Liver (tissue), 3 donors: ENCODE data around the gene BTF3L4.

ENCODE experiments used
- CTCF ChIP-seq: fragments of 150-350 bp; IDR thresholded peaks from 2 replicates; pipeline ENCODE4 v1.5.1; 2017; ENCODE audit warnings: improper control_type of control experiment, low read depth, low read length; ENCODE audit not compliant: missing input control
- EGR1 ChIP-seq, 2 donors: IDR thresholded peaks; 2 replicates each; pipeline ENCODE4 v1.6.1; 2016 to 2018; ENCODE audit warnings: antibody characterized with exemption in 2 of 2, low read depth in 2 of 2
- GABPA ChIP-seq, 2 donors: IDR thresholded peaks in 1 of 2; conservative IDR thresholded peaks in 1 of 2; 2 replicates each; pipeline ENCODE4 v1.6.1; 2016; ENCODE audit warnings: antibody characterized with exemption in 2 of 2, mild to moderate bottlenecking in 1 of 2, moderate library complexity in 1 of 2
- HNF4G ChIP-seq: IDR thresholded peaks from 2 replicates; pipeline ENCODE4 v1.6.1; 2016; ENCODE audit warnings: antibody characterized with exemption
- JUND ChIP-seq, 2 donors: IDR thresholded peaks; 2 replicates each; pipeline ENCODE4 v1.6.1; 2016; ENCODE audit warnings: antibody characterized with exemption in 2 of 2
- RAD21 ChIP-seq, 2 donors: IDR thresholded peaks; 2 replicates each; pipeline ENCODE4 v1.6.1; 2016; ENCODE audit warnings: antibody characterized with exemption in 2 of 2, mild to moderate bottlenecking in 2 of 2
- SP1 ChIP-seq: IDR thresholded peaks from 2 replicates; pipeline ENCODE4 v1.6.1; 2018; ENCODE audit warnings: antibody characterized with exemption, mild to moderate bottlenecking
- TAF1 ChIP-seq: conservative IDR thresholded peaks from 2 replicates; pipeline ENCODE4 v1.6.1; 2016; ENCODE audit warnings: antibody characterized with exemption, mild to moderate bottlenecking
- YY1 ChIP-seq: IDR thresholded peaks from 2 replicates; pipeline ENCODE4 v1.6.1; 2016; ENCODE audit warnings: antibody characterized with exemption, mild to moderate bottlenecking
- TF ChIP-seq, protein P1 (sequence below): IDR thresholded peaks from 2 replicates; pipeline ENCODE4 v1.6.1; 2016; ENCODE audit warnings: antibody characterized with exemption
- TF ChIP-seq, protein P2 (sequence below): IDR thresholded peaks from 2 replicates; pipeline ENCODE4 v1.6.1; 2016; ENCODE audit warnings: antibody characterized with exemption, mild to moderate bottlenecking
- TF ChIP-seq, protein P3 (sequence below): IDR thresholded peaks from 2 replicates; pipeline ENCODE4 v1.6.1; 2016; ENCODE audit warnings: antibody characterized with exemption
- TF ChIP-seq, protein P4 (sequence below): IDR thresholded peaks from 2 replicates; pipeline ENCODE4 v1.6.1; 2016; ENCODE audit warnings: antibody characterized with exemption
- donor health status: healthy.
- donor health status: healthy.

DNA sequence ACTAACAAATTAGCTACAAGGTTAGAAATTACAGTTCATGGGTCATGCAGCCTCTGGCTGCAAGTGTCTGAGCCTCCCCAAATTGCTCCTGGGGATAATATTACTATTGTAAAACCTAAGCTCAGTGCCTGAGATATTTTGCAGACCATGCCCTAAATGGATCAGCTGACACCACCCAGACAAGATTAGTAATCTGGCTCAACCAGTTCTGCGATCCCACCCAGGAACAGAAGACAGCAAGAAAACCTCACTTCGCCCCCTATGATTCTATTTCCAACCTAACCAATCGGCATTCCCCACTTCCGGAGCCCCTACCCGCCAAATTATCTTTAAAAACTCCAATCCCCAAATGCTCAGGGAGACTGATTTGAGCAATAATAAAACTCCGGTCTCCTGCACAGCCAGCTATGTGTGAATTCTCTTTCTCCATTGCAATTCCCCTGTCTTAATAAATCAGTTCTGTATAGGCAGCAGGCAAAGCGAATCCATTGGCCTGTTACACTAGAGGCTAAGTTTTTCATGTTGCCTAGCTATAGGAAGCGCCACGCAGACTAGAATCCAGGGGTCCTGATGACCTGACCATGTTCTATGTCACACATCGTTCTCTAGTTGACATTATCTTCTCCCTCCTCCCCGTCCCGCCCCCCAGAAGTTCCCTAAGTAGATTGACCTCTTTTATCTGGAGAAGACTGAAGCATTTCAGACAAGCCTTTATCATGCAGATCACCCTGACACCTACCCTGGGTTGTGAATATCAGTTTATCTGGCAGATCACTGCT, 63.4 kb downstream of the BTF3L4 start:
- no peak for TF ChIP-seq CTCF
- no peak for TF ChIP-seq JUND (IDR thresholded peaks at IDR 0.05)
- TF ChIP-seq HNF4G = no peak
- no peak for TF ChIP-seq TAF1
- TF ChIP-seq, protein P1, sequence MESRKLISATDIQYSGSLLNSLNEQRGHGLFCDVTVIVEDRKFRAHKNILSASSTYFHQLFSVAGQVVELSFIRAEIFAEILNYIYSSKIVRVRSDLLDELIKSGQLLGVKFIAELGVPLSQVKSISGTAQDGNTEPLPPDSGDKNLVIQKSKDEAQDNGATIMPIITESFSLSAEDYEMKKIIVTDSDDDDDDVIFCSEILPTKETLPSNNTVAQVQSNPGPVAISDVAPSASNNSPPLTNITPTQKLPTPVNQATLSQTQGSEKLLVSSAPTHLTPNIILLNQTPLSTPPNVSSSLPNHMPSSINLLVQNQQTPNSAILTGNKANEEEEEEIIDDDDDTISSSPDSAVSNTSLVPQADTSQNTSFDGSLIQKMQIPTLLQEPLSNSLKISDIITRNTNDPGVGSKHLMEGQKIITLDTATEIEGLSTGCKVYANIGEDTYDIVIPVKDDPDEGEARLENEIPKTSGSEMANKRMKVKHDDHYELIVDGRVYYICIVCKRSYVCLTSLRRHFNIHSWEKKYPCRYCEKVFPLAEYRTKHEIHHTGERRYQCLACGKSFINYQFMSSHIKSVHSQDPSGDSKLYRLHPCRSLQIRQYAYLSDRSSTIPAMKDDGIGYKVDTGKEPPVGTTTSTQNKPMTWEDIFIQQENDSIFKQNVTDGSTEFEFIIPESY = no peak
- TF ChIP-seq, protein P2, sequence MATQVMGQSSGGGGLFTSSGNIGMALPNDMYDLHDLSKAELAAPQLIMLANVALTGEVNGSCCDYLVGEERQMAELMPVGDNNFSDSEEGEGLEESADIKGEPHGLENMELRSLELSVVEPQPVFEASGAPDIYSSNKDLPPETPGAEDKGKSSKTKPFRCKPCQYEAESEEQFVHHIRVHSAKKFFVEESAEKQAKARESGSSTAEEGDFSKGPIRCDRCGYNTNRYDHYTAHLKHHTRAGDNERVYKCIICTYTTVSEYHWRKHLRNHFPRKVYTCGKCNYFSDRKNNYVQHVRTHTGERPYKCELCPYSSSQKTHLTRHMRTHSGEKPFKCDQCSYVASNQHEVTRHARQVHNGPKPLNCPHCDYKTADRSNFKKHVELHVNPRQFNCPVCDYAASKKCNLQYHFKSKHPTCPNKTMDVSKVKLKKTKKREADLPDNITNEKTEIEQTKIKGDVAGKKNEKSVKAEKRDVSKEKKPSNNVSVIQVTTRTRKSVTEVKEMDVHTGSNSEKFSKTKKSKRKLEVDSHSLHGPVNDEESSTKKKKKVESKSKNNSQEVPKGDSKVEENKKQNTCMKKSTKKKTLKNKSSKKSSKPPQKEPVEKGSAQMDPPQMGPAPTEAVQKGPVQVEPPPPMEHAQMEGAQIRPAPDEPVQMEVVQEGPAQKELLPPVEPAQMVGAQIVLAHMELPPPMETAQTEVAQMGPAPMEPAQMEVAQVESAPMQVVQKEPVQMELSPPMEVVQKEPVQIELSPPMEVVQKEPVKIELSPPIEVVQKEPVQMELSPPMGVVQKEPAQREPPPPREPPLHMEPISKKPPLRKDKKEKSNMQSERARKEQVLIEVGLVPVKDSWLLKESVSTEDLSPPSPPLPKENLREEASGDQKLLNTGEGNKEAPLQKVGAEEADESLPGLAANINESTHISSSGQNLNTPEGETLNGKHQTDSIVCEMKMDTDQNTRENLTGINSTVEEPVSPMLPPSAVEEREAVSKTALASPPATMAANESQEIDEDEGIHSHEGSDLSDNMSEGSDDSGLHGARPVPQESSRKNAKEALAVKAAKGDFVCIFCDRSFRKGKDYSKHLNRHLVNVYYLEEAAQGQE = no peak
- no peak for TF ChIP-seq RAD21 (IDR thresholded peaks at IDR 0.05)
- TF ChIP-seq GABPA (IDR thresholded peaks at IDR 0.05 in 1 of 2, conservative IDR thresholded peaks at IDR 0.05 in 1 of 2) = no peak
- TF ChIP-seq EGR1 (IDR thresholded peaks at IDR 0.05; ENCODE audit: low read depth in 2 of 2) = no peak
- TF ChIP-seq, protein P3, sequence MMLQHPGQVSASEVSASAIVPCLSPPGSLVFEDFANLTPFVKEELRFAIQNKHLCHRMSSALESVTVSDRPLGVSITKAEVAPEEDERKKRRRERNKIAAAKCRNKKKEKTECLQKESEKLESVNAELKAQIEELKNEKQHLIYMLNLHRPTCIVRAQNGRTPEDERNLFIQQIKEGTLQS = no peak
- TF ChIP-seq YY1 = no peak
- TF ChIP-seq SP1 = no peak
- TF ChIP-seq, protein P4, sequence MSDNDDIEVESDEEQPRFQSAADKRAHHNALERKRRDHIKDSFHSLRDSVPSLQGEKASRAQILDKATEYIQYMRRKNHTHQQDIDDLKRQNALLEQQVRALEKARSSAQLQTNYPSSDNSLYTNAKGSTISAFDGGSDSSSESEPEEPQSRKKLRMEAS = no peak
